ENCODE results near the gene PAIP2. TPM values are rescaled to one million over a fixed set of nuclear protein-coding genes. Genes with fewer than 3 reads are reported as not detected.
"Not testable (repeated sequence)": the region's sequence is repeated elsewhere in the genome, so short reads cannot be mapped to it uniquely, and the experiment has no call there.

Gene PAIP2
- total RNA-seq, 1 donor from 2014 or later, result 70.0 TPM

- ATAC-seq, result no peak
- Histone ChIP-seq H3K27me3 (no peaks in the 10 kb centered on the region), H3K4me3 (no peak overlapping the region), H3K36me3 (no peaks in the 10 kb centered on the region), H3K27ac (no peak overlapping the region), H3K4me1 (peaks cover 21% of the 10 kb centered on the region), H3K9me3 (no peaks in the 10 kb centered on the region)
- no peak for TF ChIP-seq CTCF (IDR thresholded peaks at IDR 0.05)
- intact Hi-C loops (cut with DNase I), result no loop called here
- DNase-seq, result no peak
These were observed 1.6 kb upstream of the PAIP2 start for GRCh38 chr5:139340051-139340450.

DNA sequence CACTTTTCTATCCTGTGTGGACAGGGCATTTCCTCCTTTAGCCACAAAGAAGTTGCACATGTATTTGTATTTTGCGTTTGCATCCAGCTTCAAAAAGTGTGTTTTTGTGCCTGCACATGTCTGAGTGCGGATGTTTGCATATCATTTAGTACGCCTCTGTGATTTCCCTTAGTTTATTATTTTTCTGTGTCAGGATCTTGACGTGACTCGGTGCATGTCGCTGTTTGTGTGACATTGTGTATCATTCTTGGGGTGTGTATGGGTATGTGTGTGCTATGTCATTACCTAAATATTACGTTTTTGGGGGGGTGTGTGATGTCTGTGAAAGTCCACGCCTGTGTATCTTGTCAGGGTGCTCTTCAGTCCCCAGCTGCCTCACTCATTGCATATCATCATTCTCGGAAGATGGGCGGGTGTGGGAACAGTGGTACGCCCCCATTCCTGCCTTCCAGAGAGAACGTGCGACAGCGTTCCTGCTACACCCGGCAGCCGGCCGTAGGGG is 416 bp upstream of the PAIP2 start:
- intact Hi-C loops (cut with DNase I), result no loop called here

GRCh38 chr5:139342423-139342723 is 719 bp downstream of the PAIP2 start:
- DNase-seq (no peak), ATAC-seq (no peak)
- Histone ChIP-seq H3K9me3 (no peaks in the 10 kb centered on the region), H3K27ac (peak overlapping the region; percentile 96), H3K27me3 (no peaks in the 10 kb centered on the region), H3K4me3 (peak overlapping the region; percentile 90), H3K4me1 (peaks cover 21% of the 10 kb centered on the region), H3K36me3 (no peaks in the 10 kb centered on the region)
- intact Hi-C loops (cut with DNase I), result no loop called here
- no peak for TF ChIP-seq CTCF (IDR thresholded peaks at IDR 0.05)

More for the DNA sequence above, 416 bp upstream of the PAIP2 start:
- no peak for DNase-seq
- no peak for ATAC-seq
- no peaks in the 10 kb centered on the region for H3K36me3 ChIP-seq
- H3K4me1 ChIP-seq, result peaks cover 21% of the 10 kb centered on the region
- no peaks in the 10 kb centered on the region for H3K9me3 ChIP-seq
- TF ChIP-seq CTCF (IDR thresholded peaks at IDR 0.05), result no peak
- H3K4me3 ChIP-seq, result peak overlapping the region; percentile 90
- no peaks in the 10 kb centered on the region for H3K27me3 ChIP-seq
- no peak overlapping the region for H3K27ac ChIP-seq

GRCh38 chr5:139343476-139343875 is 1.8 kb downstream of the PAIP2 start:
- TF ChIP-seq CTCF (IDR thresholded peaks at IDR 0.05), result no peak
- Histone ChIP-seq H3K27ac (no peak overlapping the region), H3K4me3 (peak overlapping the region; percentile 90), H3K4me1 (peaks cover 21% of the 10 kb centered on the region), H3K9me3 (no peaks in the 10 kb centered on the region), H3K27me3 (no peaks in the 10 kb centered on the region), H3K36me3 (no peaks in the 10 kb centered on the region)
- DNase-seq, result no peak
- no peak for ATAC-seq
- intact Hi-C loops (cut with DNase I), result no loop called here

GRCh38 chr5:139344177-139344576 is 2.5 kb downstream of the PAIP2 start:
- ATAC-seq, result no peak
- Histone ChIP-seq H3K27me3 (no peaks in the 10 kb centered on the region), H3K4me1 (peaks cover 21% of the 10 kb centered on the region), H3K4me3 (no peak overlapping the region), H3K9me3 (no peaks in the 10 kb centered on the region), H3K27ac (no peak overlapping the region), H3K36me3 (no peaks in the 10 kb centered on the region)
- DNase-seq, result no peak
- no peak for TF ChIP-seq CTCF (IDR thresholded peaks at IDR 0.05)
- intact Hi-C loops (cut with DNase I), result no loop called here

- H3K27ac ChIP-seq; DNase-seq; H3K4me3 ChIP-seq; intact Hi-C loops (cut with DNase I); ATAC-seq; H3K9me3 ChIP-seq; H3K36me3 ChIP-seq; H3K27me3 ChIP-seq: not testable (repeated sequence)
- peaks cover 21% of the 10 kb centered on the region for H3K4me1 ChIP-seq
These were observed 3.8 kb downstream of the PAIP2 start for GRCh38 chr5:139345442-139345841.

DNA sequence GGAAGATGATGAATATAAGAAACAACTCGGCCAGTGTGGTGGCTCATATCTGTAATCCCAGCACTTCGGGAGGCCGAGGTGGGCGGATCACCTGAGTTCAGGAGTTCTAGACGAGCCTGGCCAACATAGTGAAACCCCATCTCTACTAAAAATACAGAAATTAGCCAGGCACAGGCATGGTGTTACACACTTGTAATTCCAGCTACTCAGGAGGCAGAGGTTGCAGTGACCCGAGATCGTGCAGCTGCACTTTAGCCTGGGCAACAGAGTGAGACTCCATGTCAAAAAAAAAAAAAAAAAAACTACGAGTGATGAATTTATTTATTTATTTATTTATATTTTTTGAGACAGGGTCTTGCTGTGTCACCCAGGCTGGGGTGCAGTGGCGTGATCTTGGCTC is 6.2 kb downstream of the PAIP2 start:
- DNase-seq; H3K36me3 ChIP-seq; H3K9me3 ChIP-seq; H3K4me3 ChIP-seq; H3K27me3 ChIP-seq; ATAC-seq; intact Hi-C loops (cut with DNase I); H3K27ac ChIP-seq: not testable (repeated sequence)
- peaks cover 15% of the 10 kb centered on the region for H3K4me1 ChIP-seq

Measured in upper lobe of right lung (tissue), 1 donor.